Measurements from ENCODE around the gene HMCN2.

The HMCN2 gene

DNA sequence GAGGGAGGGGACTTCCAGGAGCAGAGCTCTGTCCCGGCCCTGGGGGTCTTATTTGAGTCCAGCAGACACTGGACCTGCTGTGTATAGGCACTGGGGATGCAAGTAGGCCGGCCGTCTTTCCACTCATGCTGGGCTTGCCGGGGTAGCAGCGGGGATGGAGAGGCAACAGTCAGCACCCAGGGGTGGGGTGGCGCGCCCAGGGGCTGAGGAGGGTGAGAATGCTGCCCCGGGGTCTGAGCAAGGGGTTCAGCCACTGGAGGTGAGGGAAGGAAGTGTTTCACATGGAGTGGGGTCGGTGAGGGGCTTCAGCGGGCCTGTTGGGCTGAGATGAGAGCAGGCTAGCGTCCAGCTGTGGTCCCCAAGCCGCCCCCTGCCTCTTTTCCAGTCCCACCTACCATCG, 88.8 kb downstream of the HMCN2 start:
- no peak overlapping the region for H3K9ac ChIP-seq (ENCODE audit: low read length)
- H3K4me3 ChIP-seq (ENCODE audit: low read length), result no peak overlapping the region
- no peaks in the 10 kb centered on the region for H3K79me2 ChIP-seq (ENCODE audit: low read length)
- H3K36me3 ChIP-seq (replicated peaks; ENCODE audit: insufficient read depth, low read length), result no peaks in the 10 kb centered on the region
- H3K9me3 ChIP-seq (replicated peaks; ENCODE audit: insufficient read depth, low read length), result no peaks in the 10 kb centered on the region
- no peak overlapping the region for H2AFZ ChIP-seq (ENCODE audit: low read length)
- H3K4me2 ChIP-seq (ENCODE audit: low read depth, low read length), result no peak overlapping the region
- H4K20me1 ChIP-seq (ENCODE audit: insufficient read depth, low read length), result no peaks in the 10 kb centered on the region
- TF ChIP-seq EZH2phosphoT487 (IDR thresholded peaks at IDR 0.05; ENCODE audit: low read length) (no peak), EZH2 (optimal IDR thresholded peaks at IDR 0.05; ENCODE audit: low read depth, low read length) (no peak)
- TF ChIP-seq, protein P1, sequence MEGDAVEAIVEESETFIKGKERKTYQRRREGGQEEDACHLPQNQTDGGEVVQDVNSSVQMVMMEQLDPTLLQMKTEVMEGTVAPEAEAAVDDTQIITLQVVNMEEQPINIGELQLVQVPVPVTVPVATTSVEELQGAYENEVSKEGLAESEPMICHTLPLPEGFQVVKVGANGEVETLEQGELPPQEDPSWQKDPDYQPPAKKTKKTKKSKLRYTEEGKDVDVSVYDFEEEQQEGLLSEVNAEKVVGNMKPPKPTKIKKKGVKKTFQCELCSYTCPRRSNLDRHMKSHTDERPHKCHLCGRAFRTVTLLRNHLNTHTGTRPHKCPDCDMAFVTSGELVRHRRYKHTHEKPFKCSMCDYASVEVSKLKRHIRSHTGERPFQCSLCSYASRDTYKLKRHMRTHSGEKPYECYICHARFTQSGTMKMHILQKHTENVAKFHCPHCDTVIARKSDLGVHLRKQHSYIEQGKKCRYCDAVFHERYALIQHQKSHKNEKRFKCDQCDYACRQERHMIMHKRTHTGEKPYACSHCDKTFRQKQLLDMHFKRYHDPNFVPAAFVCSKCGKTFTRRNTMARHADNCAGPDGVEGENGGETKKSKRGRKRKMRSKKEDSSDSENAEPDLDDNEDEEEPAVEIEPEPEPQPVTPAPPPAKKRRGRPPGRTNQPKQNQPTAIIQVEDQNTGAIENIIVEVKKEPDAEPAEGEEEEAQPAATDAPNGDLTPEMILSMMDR (IDR thresholded peaks at IDR 0.05; ENCODE audit: low read length), result no peak
- peaks cover 76% of the 10 kb centered on the region for H3K27me3 ChIP-seq (replicated peaks; ENCODE audit: insufficient read depth, low read length)
- H3K27ac ChIP-seq (ENCODE audit: low read length), result no peak overlapping the region
- no peaks in the 10 kb centered on the region for H3K9me2 ChIP-seq (replicated peaks; ENCODE audit: insufficient read depth, low read length)
- no peaks in the 10 kb centered on the region for H3K4me1 ChIP-seq (ENCODE audit: low read length)
- no peaks in the 10 kb centered on the region for H3F3A ChIP-seq (ENCODE audit: insufficient read depth, low read length)
- no peak for DNase-seq

- no peak for DNase-seq
- Histone ChIP-seq H3K4me3 (ENCODE audit: low read length) (no peak overlapping the region), H3K9me3 (replicated peaks; ENCODE audit: insufficient read depth, low read length) (no peaks in the 10 kb centered on the region), H4K20me1 (ENCODE audit: insufficient read depth, low read length) (no peaks in the 10 kb centered on the region), H3K27me3 (replicated peaks; ENCODE audit: insufficient read depth, low read length) (peaks cover 80% of the 10 kb centered on the region), H3K9me2 (replicated peaks; ENCODE audit: insufficient read depth, low read length) (no peaks in the 10 kb centered on the region), H3K27ac (ENCODE audit: low read length) (no peak overlapping the region), H3K36me3 (replicated peaks; ENCODE audit: insufficient read depth, low read length) (no peaks in the 10 kb centered on the region), H3K9ac (ENCODE audit: low read length) (no peak overlapping the region), H3K79me2 (ENCODE audit: low read length) (no peaks in the 10 kb centered on the region), H3K4me1 (ENCODE audit: low read length) (no peaks in the 10 kb centered on the region), H3K4me2 (ENCODE audit: low read depth, low read length) (no peak overlapping the region), H2AFZ (ENCODE audit: low read length) (no peak overlapping the region), H3F3A (ENCODE audit: insufficient read depth, low read length) (no peaks in the 10 kb centered on the region)
- TF ChIP-seq EZH2phosphoT487 (IDR thresholded peaks at IDR 0.05; ENCODE audit: low read length) (no peak), EZH2 (optimal IDR thresholded peaks at IDR 0.05; ENCODE audit: low read depth, low read length) (no peak)
- TF ChIP-seq, protein P1 (IDR thresholded peaks at IDR 0.05; ENCODE audit: low read length), result no peak
Observed at GRCh38 chr9:130354806-130355205, 89.2 kb downstream of the HMCN2 start.

DNA sequence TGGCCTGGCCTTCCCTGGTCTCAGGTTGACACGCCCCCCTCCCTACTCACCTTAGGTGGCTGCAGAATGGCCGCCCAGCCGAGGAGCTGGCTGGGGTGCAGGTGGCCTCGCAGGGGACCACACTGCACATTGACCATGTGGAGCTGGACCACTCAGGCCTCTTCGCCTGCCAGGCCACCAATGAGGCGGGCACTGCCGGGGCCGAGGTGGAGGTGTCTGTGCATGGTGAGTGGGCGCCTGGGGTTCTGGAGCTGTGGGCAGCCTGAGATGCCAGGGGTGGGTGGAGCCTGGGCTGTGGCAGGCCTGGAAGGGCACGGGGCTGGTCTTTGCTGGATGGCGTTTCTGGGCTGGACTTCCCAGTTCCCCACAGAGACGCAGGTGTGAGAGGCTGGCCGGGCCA, 90.5 kb downstream of the HMCN2 start:
- Histone ChIP-seq H4K20me1 (ENCODE audit: insufficient read depth, low read length) (no peaks in the 10 kb centered on the region), H3F3A (ENCODE audit: insufficient read depth, low read length) (no peaks in the 10 kb centered on the region), H3K27me3 (replicated peaks; ENCODE audit: insufficient read depth, low read length) (peaks cover 89% of the 10 kb centered on the region), H3K9me3 (replicated peaks; ENCODE audit: insufficient read depth, low read length) (no peaks in the 10 kb centered on the region), H3K9me2 (replicated peaks; ENCODE audit: insufficient read depth, low read length) (no peaks in the 10 kb centered on the region), H3K4me1 (ENCODE audit: low read length) (no peaks in the 10 kb centered on the region), H3K27ac (ENCODE audit: low read length) (no peak overlapping the region), H3K79me2 (ENCODE audit: low read length) (no peaks in the 10 kb centered on the region), H2AFZ (ENCODE audit: low read length) (no peak overlapping the region), H3K36me3 (replicated peaks; ENCODE audit: insufficient read depth, low read length) (no peaks in the 10 kb centered on the region), H3K9ac (ENCODE audit: low read length) (no peak overlapping the region), H3K4me3 (ENCODE audit: low read length) (no peak overlapping the region), H3K4me2 (ENCODE audit: low read depth, low read length) (no peak overlapping the region)
- TF ChIP-seq, protein P1 (IDR thresholded peaks at IDR 0.05; ENCODE audit: low read length), result no peak
- TF ChIP-seq EZH2 (optimal IDR thresholded peaks at IDR 0.05; ENCODE audit: low read depth, low read length) (no peak), EZH2phosphoT487 (IDR thresholded peaks at IDR 0.05; ENCODE audit: low read length) (no peak)
- no peak for DNase-seq
